Measurements from ENCODE around the gene ANAPC7. TPM values are rescaled to one million over a fixed set of nuclear protein-coding genes. Genes with fewer than 3 reads are reported as not detected.
"Not testable (repeated sequence)": the region's sequence is repeated elsewhere in the genome, so short reads cannot be mapped to it uniquely, and the experiment has no call there.

ANAPC7 gene
- polyA plus RNA-seq, 1 of the 3 experiments (the other 2 are of a cell fraction), result 58.9 TPM

GRCh38 chr12:110379631-110380030, 23.9 kb downstream of the ANAPC7 start:
- H3K27me3 ChIP-seq (ENCODE audit: insufficient read depth), result no peaks in the 10 kb centered on the region
- H3K4me2 ChIP-seq, result no peak overlapping the region
- H4K20me1 ChIP-seq (ENCODE audit: insufficient read depth), result no peaks in the 10 kb centered on the region
- H3K4me3 ChIP-seq (ENCODE audit: low read depth in 2 of 2, low read length in 1 of 2), result no peak overlapping the region
- WGBS (ENCODE audit: low lambda C conversion rate), result 82% methylated on average over 2 of the region's 2 CpGs
- POLR2A ChIA-PET, result interaction anchor here (0.5 kb wide), 1 partner anchor 19 kb away, joined by 3 read pairs; no protein-coding TSS in a partner anchor
- peaks cover 6% of the 10 kb centered on the region for H3F3A ChIP-seq (replicated peaks; ENCODE audit: insufficient read depth)
- H3K9ac ChIP-seq, result no peak overlapping the region
- H3K9me3 ChIP-seq, result no peaks in the 10 kb centered on the region
- CTCF ChIA-PET, result interaction anchor here (1.8 kb wide), 1 partner anchor 52 kb away, joined by 5 read pairs; no protein-coding TSS in a partner anchor
- no peak overlapping the region for H2AFZ ChIP-seq (ENCODE audit: low read depth)
- no peak for TF ChIP-seq TEAD4 (IDR thresholded peaks at IDR 0.05; ENCODE audit: borderline replicate concordance, insufficient read depth)
- TF ChIP-seq FOSL2 (IDR thresholded peaks at IDR 0.05; ENCODE audit: borderline replicate concordance, low read depth), result no peak
- no peak for TF ChIP-seq EZH2phosphoT487 (IDR thresholded peaks at IDR 0.05; ENCODE audit: borderline replicate concordance, low read depth)
- TF ChIP-seq FOXJ3 (CRISPR knock-in tag; IDR thresholded peaks at IDR 0.05), result no peak
- TF ChIP-seq NRF1 (IDR thresholded peaks at IDR 0.05; ENCODE audit: low read depth, low read length), result no peak
- no peaks in the 10 kb centered on the region for H3K79me2 ChIP-seq (ENCODE audit: insufficient read depth)
- peak overlapping the region in 1 of 2 experiments; percentile 25; a peak in 1 of 4 replicates for H3K27ac ChIP-seq (ENCODE audit: low read depth in 2 of 2, low read length in 1 of 2)
- no peaks in the 10 kb centered on the region for H3K4me1 ChIP-seq (ENCODE audit: control insufficient read depth in 1 of 2, insufficient read depth in 2 of 2, low read depth in 1 of 2, low read length in 1 of 2)
- H3K9me2 ChIP-seq, result no peaks in the 10 kb centered on the region
- peaks cover 48 to 67% of the 10 kb centered on the region in 2 experiments for H3K36me3 ChIP-seq (replicated peaks in 1 of 2; ENCODE audit: control insufficient read depth in 1 of 2, insufficient read depth in 2 of 2, low read length in 1 of 2)
- DNase-seq, result no peak

- ChIA-PET POLR2A (no interaction called here), CTCF (interaction anchor here (1.8 kb wide), 1 partner anchor 52 kb away, joined by 5 read pairs; no protein-coding TSS in a partner anchor)
- H3K27ac ChIP-seq (ENCODE audit: low read depth in 2 of 2, low read length in 1 of 2), result peak overlapping the region in 1 of 2 experiments; percentile 25; a peak in 1 of 4 replicates
These were observed 24.3 kb downstream of the ANAPC7 start for GRCh38 chr12:110379197-110379596.

GRCh38 chr12:110378131-110378790, 25.2 kb downstream of the ANAPC7 start:
- H3K9ac ChIP-seq; POLR2A ChIA-PET; DNase-seq; H3K27me3 ChIP-seq (ENCODE audit: insufficient read depth); H3K4me3 ChIP-seq (ENCODE audit: low read depth in 2 of 2, low read length in 1 of 2); H3F3A ChIP-seq (replicated peaks; ENCODE audit: insufficient read depth); H2AFZ ChIP-seq (ENCODE audit: low read depth); H3K9me3 ChIP-seq; H3K4me2 ChIP-seq; H3K9me2 ChIP-seq; H4K20me1 ChIP-seq (ENCODE audit: insufficient read depth); H3K79me2 ChIP-seq (ENCODE audit: insufficient read depth); H3K4me1 ChIP-seq (ENCODE audit: control insufficient read depth in 1 of 2, insufficient read depth in 2 of 2, low read depth in 1 of 2, low read length in 1 of 2); H3K27ac ChIP-seq (ENCODE audit: low read depth in 2 of 2, low read length in 1 of 2): not testable (repeated sequence)
- CTCF ChIA-PET, result interaction anchor here (0.9 kb wide), 1 partner anchor 222 kb away, joined by 3 read pairs; no protein-coding TSS in a partner anchor
- WGBS (ENCODE audit: low lambda C conversion rate), result 94% methylated on average over 17 of the region's 17 CpGs
- H3K36me3 ChIP-seq (replicated peaks in 1 of 2; ENCODE audit: control insufficient read depth in 1 of 2, insufficient read depth in 2 of 2, low read length in 1 of 2), result peaks cover 60 to 65% of the 10 kb centered on the region in 2 experiments

More at GRCh38 chr12:110379197-110379596, 24.3 kb downstream of the ANAPC7 start:
- Histone ChIP-seq H3K4me1 (ENCODE audit: control insufficient read depth in 1 of 2, insufficient read depth in 2 of 2, low read depth in 1 of 2, low read length in 1 of 2) (no peaks in the 10 kb centered on the region; a peak in 1 of 4 replicates), H3K27me3 (ENCODE audit: insufficient read depth) (no peaks in the 10 kb centered on the region), H3K4me2 (no peak overlapping the region), H4K20me1 (ENCODE audit: insufficient read depth) (no peaks in the 10 kb centered on the region), H3K4me3 (ENCODE audit: low read depth in 2 of 2, low read length in 1 of 2) (no peak overlapping the region), H3K79me2 (ENCODE audit: insufficient read depth) (no peaks in the 10 kb centered on the region), H3F3A (replicated peaks; ENCODE audit: insufficient read depth) (peaks cover 6% of the 10 kb centered on the region), H2AFZ (ENCODE audit: low read depth) (no peak overlapping the region), H3K9me2 (no peaks in the 10 kb centered on the region), H3K9me3 (no peaks in the 10 kb centered on the region), H3K9ac (no peak overlapping the region), H3K36me3 (replicated peaks in 1 of 2; ENCODE audit: control insufficient read depth in 1 of 2, insufficient read depth in 2 of 2, low read length in 1 of 2) (peaks cover 52 to 67% of the 10 kb centered on the region in 2 experiments)
- TF ChIP-seq GABPA (IDR thresholded peaks at IDR 0.05; ENCODE audit: low read depth), result no peak
- TF ChIP-seq SMC3 (IDR thresholded peaks at IDR 0.05; ENCODE audit: low read depth, low read length), result no peak
- no peak for TF ChIP-seq USF2 (IDR thresholded peaks at IDR 0.05; ENCODE audit: borderline replicate concordance, low read depth, low read length)
- no peak for TF ChIP-seq EZH2phosphoT487 (IDR thresholded peaks at IDR 0.05; ENCODE audit: borderline replicate concordance, low read depth)
- no peak for TF ChIP-seq CTCF (IDR thresholded peaks at IDR 0.05)
- TF ChIP-seq TAF1 (IDR thresholded peaks at IDR 0.05; ENCODE audit: borderline replicate concordance, low read depth, low read length), result no peak
- WGBS (ENCODE audit: low lambda C conversion rate), result 96% methylated on average over 3 of the region's 3 CpGs
- no peak for DNase-seq

Measured in SK-N-SH (cell line).